Effector CD8-positive, alpha-beta T cell (primary cell): ENCODE measurements around the gene RTBDN.
"Not testable (repeated sequence)": the region's sequence is repeated elsewhere in the genome, so short reads cannot be mapped to it uniquely, and the experiment has no call there.

Source experiments
- DNase-seq: peaks from one replicate; lab custom pipeline; 2025; lab: John Stamatoyannopoulos, UW

Gene RTBDN

DNA sequence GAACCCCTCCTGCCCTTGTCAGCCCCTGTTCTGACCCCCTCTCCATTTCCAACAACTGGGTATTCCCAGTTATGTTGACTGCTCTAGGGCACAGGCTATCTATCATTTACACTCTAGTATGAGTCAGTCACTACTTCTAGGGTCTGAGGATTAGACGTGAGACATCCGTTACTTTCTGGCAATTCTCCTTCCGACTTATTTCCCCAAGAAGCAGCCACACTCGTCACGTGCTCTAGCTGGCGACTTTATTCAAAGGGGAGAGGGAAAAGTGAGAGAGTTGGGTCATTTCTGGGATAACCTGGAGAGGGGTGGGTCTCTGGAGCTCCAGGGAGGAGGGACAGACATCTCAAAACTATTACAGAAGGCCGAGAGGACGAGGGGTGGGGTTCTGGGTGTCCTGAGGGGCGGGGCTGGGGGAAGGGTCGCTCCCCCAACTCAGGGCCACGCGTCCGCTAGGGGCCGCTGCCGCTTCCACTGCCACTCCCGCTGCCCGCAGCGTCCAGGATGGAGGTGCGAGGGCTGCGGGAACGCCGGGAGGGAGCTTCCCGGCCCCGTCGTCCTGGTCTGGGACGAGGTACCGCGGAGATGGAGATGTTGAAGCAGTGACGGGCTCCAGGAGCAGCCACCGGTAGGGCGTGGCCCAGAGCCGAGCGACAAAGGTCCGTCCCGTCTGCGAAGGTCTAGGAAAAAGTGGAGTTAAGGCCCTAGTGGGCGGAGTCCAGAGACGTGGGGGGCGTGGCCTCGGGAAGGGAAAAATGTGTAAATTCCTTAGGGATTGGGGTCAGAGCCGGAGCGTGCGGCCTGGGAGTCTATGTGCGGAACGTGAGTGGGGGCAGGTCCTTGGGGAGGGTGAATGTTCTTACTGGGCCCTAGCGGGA lies 8.9 kb downstream of the RTBDN start:
- peak; percentile 8 for DNase-seq

DNA sequence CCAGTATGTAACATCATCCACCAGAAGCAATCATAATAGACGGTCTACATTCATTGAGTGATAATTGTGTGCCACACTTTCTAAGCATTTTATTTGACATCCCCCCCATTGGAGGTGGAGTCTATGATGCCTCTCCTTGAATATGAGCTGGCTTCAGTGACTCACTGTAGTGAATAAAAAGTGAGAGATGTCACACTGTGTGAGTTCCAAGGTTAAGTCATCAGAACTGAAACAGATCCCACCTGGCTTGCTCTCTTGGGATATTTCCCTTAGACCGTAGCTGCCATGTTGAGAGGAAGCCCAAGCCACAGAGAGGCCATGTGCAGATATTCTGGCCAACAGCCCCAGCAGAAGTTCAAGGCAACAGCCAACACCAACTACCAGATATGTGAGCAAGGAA lies 12.6 kb downstream of the RTBDN start:
- no peak for DNase-seq

DNA sequence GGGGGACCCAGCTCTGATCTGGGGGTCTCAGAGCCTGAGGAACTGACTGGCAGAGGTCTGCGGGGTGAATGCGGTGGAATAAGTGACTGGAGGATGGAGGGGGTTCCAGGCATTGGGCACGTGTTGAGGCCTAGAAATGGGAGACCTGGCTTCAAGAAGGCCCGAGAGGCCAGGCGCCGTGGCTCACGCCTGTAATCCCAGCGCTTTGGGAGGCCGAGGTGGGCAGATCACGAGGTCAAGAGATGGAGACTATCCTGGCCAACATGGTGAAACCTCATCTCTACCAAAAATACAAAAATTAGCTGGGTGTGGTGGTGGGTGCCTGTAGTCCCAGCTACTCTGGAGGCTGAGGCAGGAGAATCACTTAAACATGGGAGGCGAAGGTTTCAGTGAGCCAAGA lies 16.6 kb downstream of the RTBDN start:
- not testable (repeated sequence) for DNase-seq

GRCh38 chr19:12817188-12817587 lies 17.2 kb downstream of the RTBDN start:
- DNase-seq, result not testable (repeated sequence)

- no peak for DNase-seq
These were observed 19.3 kb downstream of the RTBDN start for GRCh38 chr19:12815088-12815487.

DNA sequence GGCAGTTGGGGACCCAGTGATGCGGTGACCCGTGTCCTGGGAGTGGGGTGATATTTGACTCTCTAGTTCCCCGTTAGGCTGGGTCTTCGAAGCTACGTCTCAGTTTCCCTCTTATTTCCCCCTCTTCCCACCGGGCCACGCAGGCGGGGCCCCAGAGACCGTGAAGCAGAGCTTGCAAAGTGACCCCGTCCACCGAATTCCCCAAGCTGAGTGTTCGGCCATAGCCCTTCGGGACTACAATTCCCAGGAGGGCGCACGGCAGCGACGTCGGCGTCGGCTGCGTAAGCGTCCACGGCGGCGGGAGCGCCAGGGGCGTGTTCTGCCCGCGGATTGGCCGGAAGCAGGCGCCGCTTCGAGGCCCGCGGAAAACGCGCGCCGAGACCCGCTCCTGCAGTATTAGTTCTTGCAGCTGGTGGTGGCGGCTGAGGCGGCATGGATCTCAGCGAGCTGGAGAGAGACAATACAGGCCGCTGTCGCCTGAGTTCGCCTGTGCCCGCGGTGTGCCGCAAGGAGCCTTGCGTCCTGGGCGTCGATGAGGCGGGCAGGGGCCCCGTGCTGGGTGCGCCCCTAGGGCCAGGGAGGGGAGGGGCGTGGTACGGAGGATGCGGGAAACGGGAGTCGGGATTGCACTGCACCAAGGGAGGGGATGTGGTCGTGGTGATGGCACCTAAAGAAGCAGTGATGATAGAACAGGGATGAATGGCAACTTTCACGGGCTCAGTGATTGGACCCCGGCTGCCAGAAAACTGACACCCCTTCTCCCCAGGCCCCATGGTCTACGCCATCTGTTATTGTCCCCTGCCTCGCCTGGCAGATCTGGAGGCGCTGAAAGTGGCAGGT lies 27.9 kb downstream of the RTBDN start, which contains the start of gene RNASEH2A:
RNASEH2A (plus strand) TSS at position 343 of the 840 bp plus-strand sequence; CDS start at position 433, 90 bp downstream.
- peak; percentile 72 for DNase-seq

GRCh38 chr19:12804051-12804450 lies 30.3 kb downstream of the RTBDN start:
- DNase-seq, result no peak

DNA sequence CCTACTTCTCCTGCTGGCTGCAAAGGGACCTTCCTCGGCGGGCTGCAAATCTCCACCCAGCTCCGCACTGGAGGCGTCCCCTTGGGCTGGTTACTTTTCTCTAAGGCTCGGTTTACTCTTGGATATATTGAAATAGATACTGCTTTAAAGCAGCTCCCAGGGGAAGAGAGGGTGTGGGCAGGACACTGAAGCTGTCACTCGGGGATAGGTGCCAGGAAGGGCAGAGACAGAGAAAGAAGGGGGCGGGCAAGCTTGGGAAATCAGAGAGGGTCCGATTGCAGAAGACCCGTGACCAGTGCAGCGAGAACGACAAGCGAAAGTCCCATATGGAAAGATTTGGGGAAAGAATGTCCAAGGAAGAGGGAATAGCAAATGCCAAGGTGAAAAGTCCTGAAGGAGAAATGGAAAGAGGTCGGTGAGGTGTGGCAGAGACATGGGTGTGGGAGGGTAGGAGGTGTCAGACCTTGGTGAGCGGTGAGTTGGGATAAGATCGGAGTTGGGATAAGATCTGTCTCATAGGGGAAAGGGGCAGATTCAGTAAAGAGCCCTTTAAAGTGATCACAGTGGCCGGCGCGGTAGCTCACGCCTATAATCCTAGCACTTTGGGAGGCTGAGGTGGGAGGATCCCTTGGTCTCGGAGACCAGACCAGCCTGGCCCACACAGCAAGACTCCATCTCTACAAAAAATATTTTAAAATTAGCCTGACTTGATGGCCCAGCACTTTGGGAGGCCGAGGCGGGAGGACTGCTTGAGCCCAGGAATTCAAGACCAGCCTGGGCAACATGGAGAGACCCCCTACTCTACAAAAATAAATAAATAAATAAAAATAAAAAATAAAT lies 31.9 kb downstream of the RTBDN start:
- no peak for DNase-seq

DNA sequence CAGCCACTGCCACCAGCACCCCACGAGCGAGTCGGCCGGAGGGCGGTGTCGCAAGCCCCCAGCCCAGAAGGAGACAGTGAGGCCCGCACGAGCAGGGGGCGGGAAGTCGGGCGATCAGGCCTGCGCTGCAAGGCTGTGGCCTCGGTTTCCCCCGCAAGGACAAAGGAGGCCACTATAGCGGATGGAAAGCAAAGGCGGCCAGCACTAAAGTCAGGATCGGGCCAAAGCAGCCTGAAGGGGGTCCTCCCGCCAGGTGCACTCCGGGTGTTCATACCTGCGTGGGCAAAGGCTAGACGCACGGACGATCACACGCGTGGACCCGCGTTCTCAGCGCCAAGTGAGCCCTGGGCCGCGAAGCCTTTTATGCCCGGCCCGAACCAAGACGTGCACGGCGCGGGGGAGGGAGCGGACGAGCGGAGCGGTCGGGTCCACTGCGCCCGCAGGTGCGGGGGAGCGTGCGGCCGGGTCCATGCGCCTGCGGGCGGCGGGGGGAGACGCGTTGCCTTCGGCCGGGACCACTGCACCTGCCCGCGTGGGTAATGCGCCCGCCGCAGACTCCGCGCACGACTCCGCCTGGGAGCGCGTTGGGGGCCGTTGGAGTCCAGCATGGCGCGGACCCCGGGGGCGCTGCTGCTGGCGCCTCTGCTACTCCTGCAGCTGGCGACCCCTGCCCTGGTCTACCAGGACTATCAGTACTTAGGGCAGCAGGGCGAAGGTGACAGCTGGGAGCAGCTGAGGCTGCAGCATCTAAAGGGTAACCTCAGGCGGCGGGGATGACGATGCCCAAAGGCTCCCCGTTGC lies 32.7 kb downstream of the RTBDN start, which contains the start of the genes PRDX2 and THSD8:
PRDX2 (minus strand) TSS at position 335 of the 801 bp plus-strand sequence. CDS start 539 bp downstream, outside the sequence.
THSD8 (plus strand) TSS at position 604 of the 801 bp plus-strand sequence; CDS start at position 607, 3 bp downstream.
- peak; percentile 46 for DNase-seq

- no peak for DNase-seq
These were observed 33.4 kb downstream of the RTBDN start for GRCh38 chr19:12800923-12801465.

GRCh38 chr19:12800466-12800770 lies 34.0 kb downstream of the RTBDN start:
- no peak for DNase-seq

GRCh38 chr19:12799742-12800465 lies 34.5 kb downstream of the RTBDN start:
- no peak for DNase-seq

DNA sequence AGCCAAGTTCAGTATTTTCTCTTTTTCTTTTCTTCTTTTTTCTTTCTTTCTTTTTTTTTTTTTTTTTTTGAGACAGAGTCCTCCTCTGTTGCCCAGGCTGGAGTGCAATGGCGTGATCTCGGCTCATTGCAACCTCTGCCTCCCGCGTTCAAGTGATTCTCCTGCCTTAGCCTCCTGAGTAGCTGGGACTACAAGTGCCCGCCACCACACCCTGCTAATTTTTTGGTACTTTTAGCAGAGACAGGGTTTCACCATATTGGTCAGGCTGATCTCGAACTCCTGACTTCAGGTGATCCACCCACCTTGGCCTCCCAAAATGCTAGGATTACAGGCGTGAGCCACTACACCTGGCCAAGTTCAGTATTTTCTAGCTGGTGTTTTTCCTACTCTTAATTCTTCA lies 36.8 kb downstream of the RTBDN start:
- not testable (repeated sequence) for DNase-seq

- DNase-seq, result no peak
These were observed 37.2 kb downstream of the RTBDN start for GRCh38 chr19:12797141-12797587.

DNA sequence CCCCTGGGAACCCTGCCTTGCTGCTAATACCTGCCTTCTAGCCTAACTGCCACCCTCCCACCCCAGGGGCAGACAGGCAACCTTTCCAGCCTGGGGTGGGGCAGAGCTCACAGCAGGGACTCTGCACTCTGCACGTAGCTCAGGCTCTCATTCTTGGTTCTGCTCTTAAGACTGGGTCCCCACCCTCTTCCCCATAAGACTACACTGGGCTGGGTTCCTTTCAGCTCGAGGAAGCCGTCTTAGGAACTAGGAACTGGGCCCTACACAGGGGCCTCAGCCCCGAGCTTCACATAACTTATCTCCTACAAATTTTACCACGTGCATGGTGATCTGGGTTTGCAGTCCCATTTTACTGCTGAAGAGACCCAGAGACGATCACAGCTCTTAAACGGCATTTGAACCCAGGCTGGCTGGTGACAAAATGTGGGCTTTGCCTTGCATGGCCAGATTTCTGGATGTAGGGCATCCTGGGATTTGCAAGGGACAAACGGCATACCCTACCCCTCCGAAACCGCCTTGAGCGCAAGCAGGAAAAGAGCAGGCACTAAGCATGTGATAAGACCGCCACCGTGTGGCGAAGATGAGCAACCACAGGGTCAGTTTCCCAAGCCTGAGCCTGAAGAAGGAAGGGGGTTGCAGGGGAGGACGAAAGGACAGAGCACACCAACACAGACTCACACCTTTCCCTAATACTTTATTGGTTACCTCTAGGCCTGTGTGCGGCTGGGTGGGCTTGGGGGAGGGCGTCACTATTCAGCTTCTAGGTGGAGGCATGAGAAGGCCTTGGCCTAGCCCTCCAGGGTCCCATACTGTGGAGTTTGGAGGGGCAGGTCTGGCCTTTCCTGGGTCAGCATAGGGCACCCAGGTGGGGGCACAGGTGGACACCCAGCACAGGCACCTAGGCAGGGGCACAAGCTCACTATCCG lies 38.0 kb downstream of the RTBDN start:
- peak; percentile 65 for DNase-seq

- no peak for DNase-seq
These were observed 39.4 kb downstream of the RTBDN start for GRCh38 chr19:12794971-12795381.

DNA sequence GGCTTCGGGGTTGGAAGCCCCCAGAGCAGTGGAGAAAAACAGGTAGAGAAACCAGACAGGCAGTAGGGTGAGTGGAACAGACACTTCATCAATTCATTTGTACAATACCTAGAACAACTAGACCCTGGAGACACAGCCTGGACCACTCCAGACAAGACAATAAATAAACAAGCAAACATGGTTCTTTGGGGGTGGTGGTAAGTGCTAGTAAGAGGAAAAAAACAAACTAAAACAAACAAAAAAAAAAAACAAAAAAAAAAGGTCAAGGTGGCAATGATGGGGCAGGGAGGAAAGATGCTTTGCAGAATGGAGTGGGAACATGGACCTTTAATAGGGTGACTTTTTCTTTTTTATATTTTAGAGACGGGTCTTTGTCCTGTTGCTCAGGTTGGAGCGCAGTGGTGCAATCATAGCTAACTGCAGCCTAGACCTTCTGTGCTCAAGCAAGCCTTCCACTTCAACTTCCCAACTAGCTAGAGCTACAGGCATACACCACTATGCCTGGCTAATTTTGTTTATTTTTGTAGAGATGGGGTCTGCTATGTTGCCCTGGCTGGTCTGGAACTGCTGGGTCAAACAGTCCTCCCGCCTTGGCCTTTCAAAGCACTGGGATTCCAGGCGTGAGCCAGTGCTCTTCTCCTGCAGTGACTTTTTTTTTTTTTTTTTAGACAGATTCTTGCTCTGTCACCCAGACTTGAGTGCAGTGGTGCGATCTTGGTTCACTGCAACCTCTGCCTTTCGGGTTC lies 40.0 kb downstream of the RTBDN start:
- DNase-seq, result no peak
